Esophagus muscularis mucosa (tissue), 4 donors: ENCODE results near the gene SHLD1. TPM values are rescaled to one million over a fixed set of nuclear protein-coding genes. Genes with fewer than 3 reads are reported as not detected.

Experiments
- DNase-seq: peaks from one replicate; pipeline ENCODE4 v3.0.0-alpha.2; 2017; ENCODE audit errors: extremely low spot score
- H3K27ac ChIP-seq, 4 donors: fragments of 200-600 bp; sonication (generic); replicated peaks in 1 of 4; 1 replicate in 3 of 4; 2 replicates in 1 of 4; pipeline ENCODE4 v1.5.1; 2016 to 2019; ENCODE audit warnings: mild to moderate bottlenecking in 1 of 4
- H3K27me3 ChIP-seq, 4 donors: fragments of 200-600 bp; sonication (generic); one replicate each; pipeline versions ENCODE4 v1.5.1 to v1.6.0; 2016 to 2019
- H3K36me3 ChIP-seq, 4 donors: fragments of 200-600 bp; sonication (generic); one replicate each; pipeline ENCODE4 v1.5.1; 2016 to 2019
- H3K4me1 ChIP-seq, 4 donors: fragments of 200-600 bp; sonication (generic); one replicate each; pipeline ENCODE4 v1.5.1; 2016 to 2019
- H3K4me3 ChIP-seq, 4 donors: fragments of 200-600 bp; sonication (generic); 1 replicate in 2 of 4; 2 replicates in 2 of 4; pipeline ENCODE4 v1.5.1; 2016 to 2019; ENCODE audit warnings: mild to moderate bottlenecking in 4 of 4, moderate library complexity in 1 of 4
- H3K9me3 ChIP-seq, 4 donors: fragments of 200-600 bp; sonication (generic); 1 replicate in 3 of 4; 2 replicates in 1 of 4; pipeline ENCODE4 v1.5.1; 2016 to 2019
- CTCF ChIP-seq, 3 experiments: fragments of 200-600 bp in 2 of 3; fragments of 450-650 bp in 1 of 3; sonication (generic) in 2 of 3; IDR thresholded peaks; one replicate each; pipeline ENCODE4 v1.5.1; 2017 to 2019; ENCODE audit warnings: antibody characterized with exemption in 3 of 3, mild to moderate bottlenecking in 2 of 3, moderate library complexity in 1 of 3
- EP300 ChIP-seq: sonication (generic); formaldehyde crosslinking; IDR thresholded peaks from one replicate; pipeline ENCODE4 v1.6.1; 2017; ENCODE audit warnings: antibody characterized with exemption
- POLR2A ChIP-seq: fragments of 450-650 bp; IDR thresholded peaks from one replicate; pipeline ENCODE4 v1.6.1; 2017; ENCODE audit warnings: antibody characterized with exemption, moderate library complexity, mild to moderate bottlenecking, low read depth
- POLR2AphosphoS5 ChIP-seq, 2 donors: sonication (generic); formaldehyde crosslinking; IDR thresholded peaks; one replicate each; pipeline ENCODE4 v1.6.1; 2017; ENCODE audit warnings: antibody characterized with exemption in 2 of 2
- WGBS: methylation state at CpG from one replicate; pipeline ENCODE4 v1.1.5; 2018; 5-methylcytosine and 5-hydroxymethylcytosine counted together
- intact Hi-C: fragments of 100-400 bp; cut with DNase I; formaldehyde crosslinking; loops from one replicate; pipeline ENCODE4 v1.15.1; 2023
- total RNA-seq, 4 donors: library from RNA; depleted of rRNA; stranded (reverse); fragments of >200 nt; gene quantifications; one replicate each; pipeline versions ENCODE4 v1.1.0 to v1.2.1, GENCODE V29; 2016

SHLD1 gene
- total RNA-seq, 4 donors from 2014 or later, result 1.7 to 4.6 (median 2.6) TPM

GRCh38 chr20:5727018-5727515 lies 23.1 kb upstream of the SHLD1 start:
- 75% methylated on average over 5 of the region's 5 CpGs for WGBS
- TF ChIP-seq CTCF (IDR thresholded peaks at IDR 0.05) (no peak), POLR2AphosphoS5 (IDR thresholded peaks at IDR 0.05) (no peak), EP300 (no peak), POLR2A (no peak)
- intact Hi-C loops, result loop anchor here (10.0 kb wide), 1 partner anchor 58 kb away; no protein-coding TSS in a partner anchor

GRCh38 chr20:5729348-5729747 lies 20.9 kb upstream of the SHLD1 start:
- Histone ChIP-seq H3K9me3 (no peaks in the 10 kb centered on the region), H3K27ac (peak overlapping the region in 3 of 4 donors; percentile 75 to 83 (median 82)), H3K36me3 (no peaks in the 10 kb centered on the region), H3K4me1 (peaks cover 7 to 52% (median 40%) of the 10 kb centered on the region in 4 donors), H3K4me3 (no peak overlapping the region), H3K27me3 (no peaks in the 10 kb centered on the region)
- intact Hi-C loops, result loop anchor here (10.0 kb wide), 1 partner anchor 55 kb away; no protein-coding TSS in a partner anchor
- no peak for DNase-seq
- TF ChIP-seq EP300 (no peak), POLR2AphosphoS5 (IDR thresholded peaks at IDR 0.05) (no peak), CTCF (IDR thresholded peaks at IDR 0.05) (no peak), POLR2A (no peak)
- WGBS, result 61% methylated on average over 2 of the region's 2 CpGs

More at GRCh38 chr20:5727018-5727515, 23.1 kb upstream of the SHLD1 start:
- Histone ChIP-seq H3K9me3 (no peaks in the 10 kb centered on the region), H3K4me3 (no peak overlapping the region), H3K27me3 (no peaks in the 10 kb centered on the region), H3K36me3 (no peaks in the 10 kb centered on the region), H3K4me1 (peaks cover 7 to 34% (median 29%) of the 10 kb centered on the region in 4 donors), H3K27ac (no peak overlapping the region)
- no peak for DNase-seq

- TF ChIP-seq EP300 (no peak), POLR2AphosphoS5 (IDR thresholded peaks at IDR 0.05) (no peak), CTCF (IDR thresholded peaks at IDR 0.05) (no peak), POLR2A (no peak)
- Histone ChIP-seq H3K4me1 (peaks cover 7 to 52% (median 40%) of the 10 kb centered on the region in 4 donors), H3K27ac (peak overlapping the region; percentile 20 to 83 (median 78)), H3K27me3 (no peaks in the 10 kb centered on the region), H3K9me3 (no peaks in the 10 kb centered on the region), H3K4me3 (no peak overlapping the region), H3K36me3 (no peaks in the 10 kb centered on the region)
- 100% methylated on average over 2 of the region's 2 CpGs for WGBS
- no peak for DNase-seq
- intact Hi-C loops, result no loop called here
Observed at GRCh38 chr20:5730131-5730530, 20.1 kb upstream of the SHLD1 start.

GRCh38 chr20:5731753-5732366 lies 18.3 kb upstream of the SHLD1 start:
- peaks cover 11 to 63% (median 50%) of the 10 kb centered on the region in 4 donors for H3K4me1 ChIP-seq
- intact Hi-C loops, result no loop called here

GRCh38 chr20:5734602-5735001 lies 15.6 kb upstream of the SHLD1 start:
- intact Hi-C loops, result loop anchor here (5.0 kb wide), 1 partner anchor 77 kb away; no protein-coding TSS in a partner anchor
- H3K9me3 ChIP-seq, result no peaks in the 10 kb centered on the region
- 83% methylated on average over 1 of the region's 1 CpG for WGBS
- H3K4me1 ChIP-seq, result peaks cover 11 to 65% (median 52%) of the 10 kb centered on the region in 4 donors
- no peaks in the 10 kb centered on the region for H3K36me3 ChIP-seq
- no peak for DNase-seq
- H3K27me3 ChIP-seq, result no peaks in the 10 kb centered on the region
- H3K4me3 ChIP-seq, result no peak overlapping the region
- TF ChIP-seq POLR2AphosphoS5 (IDR thresholded peaks at IDR 0.05) (no peak), POLR2A (no peak), CTCF (IDR thresholded peaks at IDR 0.05) (no peak), EP300 (no peak)
- no peak overlapping the region for H3K27ac ChIP-seq

More at GRCh38 chr20:5731753-5732366, 18.3 kb upstream of the SHLD1 start:
- Histone ChIP-seq H3K27me3 (no peaks in the 10 kb centered on the region), H3K36me3 (no peaks in the 10 kb centered on the region), H3K27ac (peak overlapping the region; percentile 60 to 83 (median 78)), H3K4me3 (no peak overlapping the region), H3K9me3 (no peaks in the 10 kb centered on the region)
- WGBS, result 69% methylated on average over 6 of the region's 6 CpGs
- TF ChIP-seq POLR2AphosphoS5 (IDR thresholded peaks at IDR 0.05), result peak; percentile 20 to 75
- no peak for TF ChIP-seq EP300
- TF ChIP-seq POLR2A, result no peak
- no peak for DNase-seq
